LNCAP (cell line): ENCODE results near the gene SMYD5.

Source experiments
- TF ChIP-seq, protein P1 (sequence below): fragments of 450-650 bp; IDR thresholded peaks from 2 replicates; pipeline ENCODE4 v1.5.1; 2017; ENCODE audit warnings: mild to moderate bottlenecking

SMYD5 gene

DNA sequence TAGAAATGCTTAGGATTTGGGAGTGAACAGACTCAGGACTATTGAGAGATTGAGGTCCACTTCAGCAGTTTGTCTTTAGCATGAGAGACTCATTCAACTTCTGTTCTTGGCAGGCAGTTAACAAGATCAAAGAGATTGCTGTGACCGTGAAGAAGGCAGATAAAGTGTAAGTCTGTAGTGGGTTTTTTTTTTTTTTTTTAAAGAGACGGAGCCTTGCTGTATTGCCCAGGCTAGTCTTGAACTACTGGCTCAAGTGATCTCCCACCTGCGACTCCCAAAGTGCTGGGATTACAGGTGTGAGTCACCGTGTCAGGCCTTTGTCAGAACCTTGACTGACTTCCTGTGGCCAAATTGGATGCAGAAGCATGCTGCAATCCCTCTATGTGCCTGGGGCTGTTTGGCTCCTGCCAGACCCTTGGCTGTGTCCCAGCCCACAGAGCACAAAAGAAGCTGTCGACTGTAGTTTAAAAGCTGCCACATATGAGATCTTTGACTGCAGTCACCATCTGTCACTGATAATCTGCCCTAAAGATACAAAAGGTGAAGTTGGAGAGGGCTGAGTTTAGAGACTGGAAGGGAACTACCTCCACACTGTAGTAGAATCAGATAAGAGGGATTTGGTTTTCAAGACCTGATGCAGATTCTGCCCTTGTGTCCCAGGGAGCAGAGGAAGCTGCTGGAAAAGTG, 30.0 kb downstream of the SMYD5 start:
- TF ChIP-seq, protein P1, sequence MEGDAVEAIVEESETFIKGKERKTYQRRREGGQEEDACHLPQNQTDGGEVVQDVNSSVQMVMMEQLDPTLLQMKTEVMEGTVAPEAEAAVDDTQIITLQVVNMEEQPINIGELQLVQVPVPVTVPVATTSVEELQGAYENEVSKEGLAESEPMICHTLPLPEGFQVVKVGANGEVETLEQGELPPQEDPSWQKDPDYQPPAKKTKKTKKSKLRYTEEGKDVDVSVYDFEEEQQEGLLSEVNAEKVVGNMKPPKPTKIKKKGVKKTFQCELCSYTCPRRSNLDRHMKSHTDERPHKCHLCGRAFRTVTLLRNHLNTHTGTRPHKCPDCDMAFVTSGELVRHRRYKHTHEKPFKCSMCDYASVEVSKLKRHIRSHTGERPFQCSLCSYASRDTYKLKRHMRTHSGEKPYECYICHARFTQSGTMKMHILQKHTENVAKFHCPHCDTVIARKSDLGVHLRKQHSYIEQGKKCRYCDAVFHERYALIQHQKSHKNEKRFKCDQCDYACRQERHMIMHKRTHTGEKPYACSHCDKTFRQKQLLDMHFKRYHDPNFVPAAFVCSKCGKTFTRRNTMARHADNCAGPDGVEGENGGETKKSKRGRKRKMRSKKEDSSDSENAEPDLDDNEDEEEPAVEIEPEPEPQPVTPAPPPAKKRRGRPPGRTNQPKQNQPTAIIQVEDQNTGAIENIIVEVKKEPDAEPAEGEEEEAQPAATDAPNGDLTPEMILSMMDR, result no peak

DNA sequence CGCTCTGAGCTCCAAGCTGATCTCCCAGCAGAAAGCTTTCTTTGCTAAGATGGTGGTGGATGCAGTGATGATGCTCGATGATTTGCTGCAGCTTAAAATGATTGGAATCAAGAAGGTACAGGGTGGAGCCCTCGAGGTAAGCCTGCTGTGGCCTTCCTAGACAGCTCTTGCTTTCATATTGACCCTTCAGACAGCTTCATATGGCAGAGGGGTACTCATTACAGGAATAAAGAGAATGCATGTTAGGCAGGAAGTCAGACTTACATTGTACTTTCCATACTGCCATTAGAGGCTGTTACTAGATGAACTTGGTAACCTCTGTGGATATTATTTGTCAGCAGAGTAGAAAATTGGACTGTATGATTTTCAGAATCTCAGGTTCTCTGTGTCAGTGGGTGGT, 30.5 kb downstream of the SMYD5 start:
- TF ChIP-seq, protein P1, result no peak

DNA sequence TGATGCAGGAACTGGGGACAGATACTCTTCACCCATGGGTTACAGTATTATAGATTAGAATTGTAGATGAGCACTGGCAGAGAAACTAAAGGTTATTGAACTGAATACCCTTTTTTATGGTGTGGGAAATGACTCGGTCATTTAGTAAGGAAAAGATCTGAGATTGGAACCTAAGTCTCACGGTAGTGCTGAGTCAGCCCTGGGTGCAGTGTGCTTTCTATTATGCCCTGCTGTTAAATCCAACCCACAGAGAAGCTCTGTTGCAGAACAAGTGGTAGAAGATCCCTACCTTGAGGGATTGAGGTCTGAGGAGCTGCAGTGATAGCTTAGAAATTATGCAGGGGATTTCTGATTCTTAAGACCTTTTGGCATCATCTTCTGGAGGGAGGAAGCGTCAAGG, 32.8 kb downstream of the SMYD5 start:
- TF ChIP-seq, protein P1, result no peak

DNA sequence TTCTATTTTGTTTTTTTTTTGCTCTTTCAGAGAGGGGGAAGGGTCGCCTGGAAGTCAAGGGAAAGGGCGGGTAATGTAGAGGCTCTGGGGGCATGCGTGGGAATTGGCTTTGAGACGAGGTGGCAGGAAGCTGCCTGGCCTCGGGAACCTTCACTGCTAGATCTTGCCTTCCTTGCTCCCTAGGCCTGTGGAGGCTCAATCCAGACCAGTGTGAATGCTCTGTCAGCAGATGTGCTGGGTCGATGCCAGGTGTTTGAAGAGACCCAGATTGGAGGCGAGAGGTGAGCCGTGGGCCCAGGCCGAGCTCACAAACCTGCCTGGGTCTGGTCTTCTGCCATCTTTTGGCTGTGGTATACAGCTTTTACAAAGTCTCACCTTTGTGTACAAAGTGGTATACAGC, 35.6 kb downstream of the SMYD5 start:
- TF ChIP-seq, protein P1, result no peak

DNA sequence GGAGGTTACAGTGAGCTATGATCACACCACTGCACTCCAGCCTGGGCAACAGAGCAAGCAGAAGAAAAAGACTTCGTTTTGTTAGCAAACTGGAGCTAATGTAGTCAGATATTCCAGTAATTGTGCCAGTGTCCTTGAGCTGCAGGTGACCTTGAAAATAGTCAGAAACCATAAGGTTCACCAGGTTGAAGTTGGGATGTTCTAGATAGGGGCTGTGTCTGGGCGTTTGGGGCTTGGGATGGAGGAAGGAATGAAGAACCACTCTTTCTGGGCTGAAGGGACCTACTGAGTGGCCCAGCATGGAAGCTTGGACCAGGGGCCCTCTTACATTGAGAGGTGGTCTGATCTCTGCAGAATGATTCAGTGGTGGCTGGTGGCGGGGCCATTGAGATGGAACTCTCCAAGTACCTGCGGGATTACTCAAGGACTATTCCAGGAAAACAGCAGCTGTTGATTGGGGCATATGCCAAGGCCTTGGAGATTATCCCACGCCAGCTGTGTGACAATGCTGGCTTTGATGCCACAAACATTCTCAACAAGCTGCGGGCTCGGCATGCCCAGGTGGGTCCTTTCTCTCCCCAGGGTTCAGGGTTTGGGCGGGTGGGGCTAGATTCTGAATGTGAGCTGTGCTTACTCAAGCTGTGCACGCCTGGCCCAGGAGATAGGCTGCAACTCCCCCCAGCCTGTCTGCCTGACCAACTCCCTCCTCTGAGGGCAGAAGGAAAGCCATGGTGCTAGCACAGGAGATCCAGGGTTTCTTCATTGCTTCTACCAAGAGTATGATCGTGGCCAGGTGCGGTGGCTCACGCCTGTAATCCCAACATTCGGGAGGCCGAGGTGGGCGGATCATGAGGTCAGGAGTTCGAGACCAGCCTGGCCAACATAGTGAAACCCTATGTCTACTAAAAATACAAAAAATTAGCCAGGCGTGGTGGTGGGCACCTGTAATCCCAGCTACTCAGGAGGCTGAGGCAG, 37.1 kb downstream of the SMYD5 start:
- TF ChIP-seq, protein P1, result no peak

DNA sequence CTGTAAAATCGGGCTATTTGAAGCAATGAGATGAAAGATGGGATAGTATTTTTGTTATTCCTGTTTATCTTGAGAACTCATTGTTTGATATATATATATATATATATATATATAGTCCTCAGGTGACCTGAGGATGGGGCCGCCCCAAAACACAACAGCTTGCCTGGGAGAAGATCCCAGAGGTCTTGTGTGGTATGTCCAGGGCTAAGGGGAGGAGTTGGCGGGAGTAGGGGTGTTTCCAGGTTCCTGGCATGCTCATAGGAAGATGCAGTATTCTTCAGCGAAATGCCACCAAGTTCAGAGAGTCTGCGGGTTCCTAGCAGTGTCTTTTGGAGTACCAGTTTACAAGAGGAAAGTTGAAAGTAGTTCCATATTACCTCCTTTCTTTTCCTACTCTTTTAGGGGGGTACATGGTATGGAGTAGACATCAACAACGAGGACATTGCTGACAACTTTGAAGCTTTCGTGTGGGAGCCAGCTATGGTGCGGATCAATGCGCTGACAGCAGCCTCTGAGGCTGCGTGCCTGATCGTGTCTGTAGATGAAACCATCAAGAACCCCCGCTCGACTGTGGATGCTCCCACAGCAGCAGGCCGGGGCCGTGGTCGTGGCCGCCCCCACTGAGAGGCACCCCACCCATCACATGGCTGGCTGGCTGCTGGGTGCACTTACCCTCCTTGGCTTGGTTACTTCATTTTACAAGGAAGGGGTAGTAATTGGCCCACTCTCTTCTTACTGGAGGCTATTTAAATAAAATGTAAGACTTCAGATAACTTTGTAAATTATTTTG, 38.4 kb downstream of the SMYD5 start:
- TF ChIP-seq, protein P1, result no peak

DNA sequence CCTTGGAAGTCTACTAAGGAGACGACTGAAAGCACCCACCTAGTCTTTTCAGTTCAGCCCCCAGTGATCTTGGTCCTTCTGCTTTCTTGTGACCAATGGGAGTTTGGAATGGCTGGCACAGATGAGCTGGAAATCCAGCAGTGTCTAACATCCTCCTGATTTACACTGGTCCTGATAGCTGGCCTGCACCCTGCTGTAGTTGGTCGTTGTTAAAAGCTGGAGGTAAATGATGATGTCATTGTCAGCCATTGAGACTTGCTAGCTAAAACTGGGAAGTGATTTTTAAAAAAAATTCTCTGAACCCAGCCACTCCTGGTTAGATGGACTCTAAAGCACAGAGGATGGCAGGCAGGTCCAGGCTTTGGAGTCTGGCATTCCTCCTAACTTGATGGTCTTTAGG, 39.4 kb downstream of the SMYD5 start:
- TF ChIP-seq, protein P1, result no peak
